HG03159 (cell line): ENCODE results near the gene UGT1A3.
"Not testable (repeated sequence)": the region's sequence is repeated elsewhere in the genome, so short reads cannot be mapped to it uniquely, and the experiment has no call there.

Source experiments
- ATAC-seq: cut with Tn5 transposase; IDR thresholded peaks from one replicate; pipeline ENCODE4 v1.9.1; 2021; ENCODE audit warnings: mild to moderate bottlenecking, moderate library complexity; ENCODE audit not compliant: unreplicated experiment

The UGT1A3 gene

GRCh38 chr2:233707940-233708644 lies 20.8 kb upstream of the UGT1A3 start:
- ATAC-seq, result no peak

- no peak for ATAC-seq
Observed at GRCh38 chr2:233708942-233709341, 19.9 kb upstream of the UGT1A3 start.

GRCh38 chr2:233711312-233712008 lies 17.4 kb upstream of the UGT1A3 start:
- no peak for ATAC-seq

GRCh38 chr2:233712611-233713261 lies 16.1 kb upstream of the UGT1A3 start, which contains the start of gene UGT1A5:
UGT1A5 (plus strand) TSS chr2:233712907; CDS start chr2:233712992, 85 bp downstream.
- no peak for ATAC-seq

GRCh38 chr2:233713262-233713615 lies 15.6 kb upstream of the UGT1A3 start:
- no peak for ATAC-seq

GRCh38 chr2:233714121-233714520 lies 14.7 kb upstream of the UGT1A3 start:
- ATAC-seq, result no peak

- no peak for ATAC-seq
Observed at GRCh38 chr2:233718552-233718951, 10.3 kb upstream of the UGT1A3 start, which contains the start of gene UGT1A4. UGT1A4 (plus strand) TSS chr2:233718736; CDS start chr2:233718821, 85 bp downstream.

GRCh38 chr2:233736868-233737653 lies 8.2 kb downstream of the UGT1A3 start:
- not testable (repeated sequence) for ATAC-seq

- no peak for ATAC-seq
Observed at GRCh38 chr2:233740870-233741269, 12.0 kb downstream of the UGT1A3 start.

GRCh38 chr2:233743464-233744259 lies 14.8 kb downstream of the UGT1A3 start:
- no peak for ATAC-seq

GRCh38 chr2:233745073-233745755 lies 16.4 kb downstream of the UGT1A3 start:
- no peak for ATAC-seq

- ATAC-seq, result not testable (repeated sequence)
Observed at GRCh38 chr2:233745838-233746237, 17.0 kb downstream of the UGT1A3 start.

GRCh38 chr2:233746475-233747282 lies 17.8 kb downstream of the UGT1A3 start:
- no peak for ATAC-seq

GRCh38 chr2:233747283-233747544 lies 18.4 kb downstream of the UGT1A3 start:
- no peak for ATAC-seq

GRCh38 chr2:233750689-233751088 lies 21.8 kb downstream of the UGT1A3 start:
- ATAC-seq, result not testable (repeated sequence)

GRCh38 chr2:233751212-233752009 lies 22.6 kb downstream of the UGT1A3 start:
- not testable (repeated sequence) for ATAC-seq

GRCh38 chr2:233754872-233755611 lies 26.2 kb downstream of the UGT1A3 start:
- ATAC-seq, result no peak
